Endothelial cell of umbilical vein (primary cell): ENCODE data around the gene C11orf68. TPM values are rescaled to one million over a fixed set of nuclear protein-coding genes. Genes with fewer than 3 reads are reported as not detected.

Source experiments
- BruUV-seq: library from RNA; stranded (reverse); fragments of 400-500 nt; replicated peaks from 2 replicates; lab custom pipeline; 2021; lab: Mats Ljungman, UMichigan
- CTCF ChIA-PET: fragments of 300-600, 350-600 bp; sonication (Branson Sonifier 250); formaldehyde crosslinking; loops from one replicate; lab custom pipeline; 2021; ENCODE audit warnings: antibody characterized with exemption, inconsistent platforms; lab: Charles Lee
- POLR2A ChIA-PET: fragments of 300-600, 350-600 bp; sonication (Branson Sonifier 250); formaldehyde crosslinking; loops from one replicate; lab custom pipeline; 2021; ENCODE audit warnings: antibody characterized with exemption, inconsistent platforms; lab: Charles Lee
- DNase-seq: peaks from one replicate; pipeline ENCODE4 v3.0.0-alpha.2; 2011; ENCODE audit warnings: low read depth, low spot score
- FAIRE-seq: peaks from 2 replicates; lab custom pipeline; 2011; peaks lifted over from hg19 to GRCh38; lab: Jason Lieb, UNC
- H2AFZ ChIP-seq: 2 replicates; pipeline ENCODE4 v1.6.0; 2012; ENCODE audit warnings: low read depth, low read length, control low read depth, inconsistent platforms
- H3K27ac ChIP-seq: 2 replicates; pipeline ENCODE4 v1.5.1; 2011; ENCODE audit warnings: low read depth, mild to moderate bottlenecking, control low read depth, low read length, moderate library complexity; ENCODE audit not compliant: insufficient read depth
- H3K27me3 ChIP-seq, 2 experiments: 2 replicates each; pipeline versions ENCODE4 v1.6.0 to v1.6.1; 2011; ENCODE audit warnings: low read length in 2 of 2, mixed read lengths in 1 of 2; ENCODE audit not compliant: control insufficient read depth in 2 of 2, insufficient read depth in 2 of 2
- H3K36me3 ChIP-seq, 2 experiments: 2 replicates in 1 of 2; 3 replicates in 1 of 2; pipeline ENCODE4 v1.5.1; 2011; ENCODE audit warnings: low read length in 2 of 2, mild to moderate bottlenecking in 1 of 2, moderate library complexity in 1 of 2; ENCODE audit not compliant: control insufficient read depth in 2 of 2, insufficient read depth in 2 of 2; ENCODE audit errors: extremely low read depth in 1 of 2
- H3K4me1 ChIP-seq: 3 replicates; pipeline ENCODE4 v1.5.1; 2011; ENCODE audit warnings: mild to moderate bottlenecking, low read length; ENCODE audit not compliant: control insufficient read depth, insufficient read depth; ENCODE audit errors: extremely low read depth
- H3K4me2 ChIP-seq: 2 replicates; pipeline ENCODE4 v1.6.1; 2011; ENCODE audit warnings: low read length, control low read depth, mixed read lengths; ENCODE audit not compliant: insufficient read depth
- H3K4me3 ChIP-seq, 3 experiments: fragments of 200-600 bp in 1 of 3; sonication (generic), shearing (Covaris generic) in 1 of 3; replicated peaks in 1 of 3; 2 replicates each; pipeline ENCODE4 v1.5.1; 2011 to 2016; ENCODE audit warnings: control low read depth in 3 of 3, low read length in 3 of 3, mild to moderate bottlenecking in 2 of 3, inconsistent platforms in 1 of 3, low read depth in 1 of 3, moderate library complexity in 1 of 3; ENCODE audit not compliant: insufficient read depth in 1 of 3
- H3K79me2 ChIP-seq: 2 replicates; pipeline ENCODE4 v1.6.0; 2012; ENCODE audit warnings: low read length, inconsistent platforms; ENCODE audit not compliant: control insufficient read depth, insufficient read depth
- H3K9ac ChIP-seq: replicated peaks from 2 replicates; pipeline ENCODE3; 2011; ENCODE audit warnings: low read length, control low read depth; ENCODE audit not compliant: insufficient read depth; ENCODE audit errors: extremely low read depth
- H3K9me1 ChIP-seq: replicated peaks from 3 replicates; pipeline ENCODE4 v1.6.0; 2011; ENCODE audit warnings: mild to moderate bottlenecking, low read length; ENCODE audit not compliant: control insufficient read depth, insufficient read depth; ENCODE audit errors: extremely low read depth
- H3K9me3 ChIP-seq: replicated peaks from 2 replicates; pipeline ENCODE4 v1.5.1; 2012; ENCODE audit warnings: low read length, inconsistent platforms; ENCODE audit not compliant: control insufficient read depth, insufficient read depth
- H4K20me1 ChIP-seq: replicated peaks from 2 replicates; pipeline ENCODE3; 2011; ENCODE audit warnings: mild to moderate bottlenecking, low read length; ENCODE audit not compliant: control insufficient read depth, insufficient read depth; ENCODE audit errors: extremely low read depth
- CTCF ChIP-seq, 2 donors: IDR thresholded peaks; 1 replicate in 1 of 2; 2 replicates in 1 of 2; pipeline ENCODE4 v1.5.1; 2011; ENCODE audit warnings: low read length in 2 of 2, mild to moderate bottlenecking in 2 of 2, moderate library complexity in 2 of 2, control low read depth in 1 of 2, inconsistent platforms in 1 of 2, low read depth in 1 of 2; ENCODE audit not compliant: insufficient read depth in 1 of 2; ENCODE audit errors: extremely low read depth in 1 of 2
- EZH2 ChIP-seq: IDR thresholded peaks from 2 replicates; pipeline ENCODE4 v1.6.1; 2012; ENCODE audit warnings: borderline replicate concordance, low read depth, mild to moderate bottlenecking, moderate library complexity, low read length, inconsistent platforms; ENCODE audit not compliant: severe bottlenecking
- FOS ChIP-seq: IDR thresholded peaks from 2 replicates; pipeline ENCODE4 v1.6.1; 2011; ENCODE audit warnings: mild to moderate bottlenecking, low read length, moderate library complexity, borderline replicate concordance; ENCODE audit not compliant: insufficient read depth
- GATA2 ChIP-seq: IDR thresholded peaks from 2 replicates; pipeline ENCODE4 v1.7.0; 2011; ENCODE audit warnings: low read depth, mild to moderate bottlenecking, moderate library complexity, mixed read lengths, low read length; ENCODE audit not compliant: insufficient read length, insufficient read depth
- JUN ChIP-seq: IDR thresholded peaks from 2 replicates; pipeline ENCODE4 v1.6.1; 2011; ENCODE audit warnings: borderline replicate concordance, low read depth; ENCODE audit not compliant: insufficient read length, insufficient read depth
- POLR2A ChIP-seq: IDR thresholded peaks from 2 replicates; pipeline ENCODE4 v1.6.1; 2012; ENCODE audit warnings: low read depth, mild to moderate bottlenecking, control low read depth, low read length
- POLR2AphosphoS5 ChIP-seq: IDR thresholded peaks from 2 replicates; pipeline ENCODE4 v1.6.1; 2012; ENCODE audit warnings: low read depth, mild to moderate bottlenecking, control low read depth, low read length, moderate library complexity; ENCODE audit not compliant: insufficient read depth
- dilution Hi-C: fragments of 300-500 bp; cut with MboI; formaldehyde crosslinking; loops from one replicate; pipeline ENCODE4 v1.15.0; 2019; ENCODE audit warnings: low sequenced_read_pairs; ENCODE audit not compliant: extremely low pct_ligation_motif_present
- intact Hi-C: fragments of 100-400 bp; cut with micrococcal nuclease; formaldehyde crosslinking; loops from one replicate; pipeline ENCODE4 v1.10.0; 2022
- polyA plus RNA-seq, 4 experiments: library from polyadenylated mRNA; depleted of rRNA in 3 of 4; stranded (reverse) in 3 of 4; unstranded in 1 of 4; fragments of >200 nt; gene quantifications; 2 replicates each; pipeline versions ENCODE4 v1.2.1 to v1.2.3, GENCODE V29; 2011 to 2012; ENCODE audit warnings: missing spikeins in 1 of 4
- total RNA-seq: library from RNA; stranded (reverse); gene quantifications from 2 replicates; pipeline ENCODE4 v1.2.3, GENCODE V29; 2021

Gene C11orf68
- total and polyA plus RNA-seq, 2 donors (not counting 3 experiments of a cell fraction or from before 2014, with no cell fraction given): 35.6 to 66.5 TPM

GRCh38 chr11:65900125-65900898 lies 18.6 kb downstream of the C11orf68 start, which contains the start of gene FOSL1:
FOSL1 (minus strand) TSS chr11:65900388; CDS start chr11:65900339, 49 bp downstream.
- H3K36me3 ChIP-seq: peaks cover 5 to 6% of the 10 kb centered on the region in 2 experiments
- H3K9ac ChIP-seq: peak within 1 kb of the TSS; percentile 99
- POLR2A ChIA-PET: interaction anchor here (0.8 to 4.2 kb wide), 6 partner anchors 9 to 18 kb away, joined by 4 to 29 read pairs (median 6); partner anchors contain the start of genes CCDC85B and FIBP
- peak within 1 kb of the TSS; percentile 7 for H2AFZ ChIP-seq
- intact Hi-C loops (loop anchor here (1.0 kb wide), 1 partner anchor 15 kb away; no protein-coding TSS in a partner anchor), dilution Hi-C loops (no loop called here)
- peak within 1 kb of the TSS; percentile 87 for H3K27ac ChIP-seq
- H3K27me3 ChIP-seq: no peaks in the 10 kb centered on the region
- H3K9me3 ChIP-seq: no peaks in the 10 kb centered on the region
- FAIRE-seq (peak; percentile 94), DNase-seq (peak; percentile 94)
- H3K79me2 ChIP-seq: peaks cover 47% of the 10 kb centered on the region
- no peaks in the 10 kb centered on the region for H3K9me1 ChIP-seq
- peak within 1 kb of the TSS; percentile 56 for H3K4me2 ChIP-seq
- BruUV-seq: no TSS peak
- H3K4me3 ChIP-seq: peak within 1 kb of the TSS; percentile 58 to 79 (median 69)
- peaks cover 40% of the 10 kb centered on the region for H3K4me1 ChIP-seq
- CTCF ChIA-PET: interaction anchor here (1.0 to 6.2 kb wide), 4 partner anchors 10 to 16 kb away, joined by 4 to 69 read pairs (median 15); partner anchors contain the start of genes CCDC85B and FIBP
- H4K20me1 ChIP-seq: no peaks in the 10 kb centered on the region
- TF ChIP-seq FOS (peak; percentile 82), JUN (no peak), CTCF (IDR thresholded peaks at IDR 0.05; ENCODE audit: extremely low read depth in 1 of 2, insufficient read depth in 1 of 2, low read depth in 1 of 2, low read length in 2 of 2) (no peak), POLR2AphosphoS5 (peak; percentile 100), GATA2 (no peak), EZH2 (no peak), POLR2A (peak; percentile 99)
